Measurements from ENCODE around the gene TMTC1. TPM values are rescaled to one million over a fixed set of nuclear protein-coding genes. Genes with fewer than 3 reads are reported as not detected.
A peak's percentile ranks its signal among the peaks of the same experiment; 100 is the strongest.

TMTC1 gene
- polyA plus RNA-seq, 4 donors: 1.1 to 11.4 (median 1.1) TPM

- Histone ChIP-seq H3K4me1 (ENCODE audit: control insufficient read depth in 3 of 3, insufficient read depth in 2 of 3, low read depth in 1 of 3, low read length in 2 of 3) (peaks cover 0 to 2% (median 0%) of the 10 kb centered on the region in 3 donors), H3K9me3 (ENCODE audit: control insufficient read depth in 2 of 2, insufficient read depth in 1 of 2, low read depth in 1 of 2, low read length in 1 of 2) (no peaks in the 10 kb centered on the region), H3K27ac (ENCODE audit: low read depth in 1 of 3, low read length in 2 of 3) (no peak overlapping the region), H3K36me3 (ENCODE audit: control insufficient read depth in 3 of 3, insufficient read depth in 2 of 3, low read depth in 1 of 3, low read length in 3 of 3) (no peaks in the 10 kb centered on the region), H3K27me3 (ENCODE audit: control insufficient read depth in 3 of 3, insufficient read depth in 3 of 3, low read length in 3 of 3) (peaks cover 0 to 2% (median 0%) of the 10 kb centered on the region in 3 donors), H3K4me3 (ENCODE audit: low read depth in 1 of 3, low read length in 3 of 3) (no peak overlapping the region)
- FAIRE-seq (no peak), DNase-seq (no peak)
These were observed 280.5 kb downstream of the TMTC1 start for GRCh38 chr12:29503283-29503682.

DNA sequence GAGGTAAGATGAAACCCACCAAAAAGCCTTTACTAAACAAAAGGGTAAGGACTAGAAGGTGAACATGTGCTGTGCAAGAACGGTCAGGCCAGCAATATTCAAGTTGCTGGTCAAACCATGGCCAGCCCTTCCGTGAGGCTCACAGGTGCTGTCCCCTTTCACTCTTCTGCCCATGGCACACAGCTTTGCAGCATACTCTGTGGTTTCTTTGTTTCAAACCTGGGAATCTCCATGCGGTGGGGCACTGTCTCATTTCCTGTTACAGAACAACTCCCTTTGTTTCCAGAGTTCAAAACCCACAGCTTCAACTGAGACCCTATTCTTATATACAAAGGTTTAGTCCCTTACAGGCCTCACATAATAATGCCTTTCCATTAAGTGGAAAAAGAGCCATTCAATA is 284.5 kb downstream of the TMTC1 start:
- no peak for DNase-seq
- FAIRE-seq: no peak
- Histone ChIP-seq H3K4me3 (ENCODE audit: low read depth in 1 of 3, low read length in 3 of 3) (no peak overlapping the region), H3K27me3 (ENCODE audit: control insufficient read depth in 3 of 3, insufficient read depth in 3 of 3, low read length in 3 of 3) (peaks cover 0 to 2% (median 0%) of the 10 kb centered on the region in 3 donors), H3K9me3 (ENCODE audit: control insufficient read depth in 2 of 2, insufficient read depth in 1 of 2, low read depth in 1 of 2, low read length in 1 of 2) (no peaks in the 10 kb centered on the region), H3K36me3 (ENCODE audit: control insufficient read depth in 3 of 3, insufficient read depth in 2 of 3, low read depth in 1 of 3, low read length in 3 of 3) (no peaks in the 10 kb centered on the region), H3K4me1 (ENCODE audit: control insufficient read depth in 3 of 3, insufficient read depth in 2 of 3, low read depth in 1 of 3, low read length in 2 of 3) (no peaks in the 10 kb centered on the region), H3K27ac (ENCODE audit: low read depth in 1 of 3, low read length in 2 of 3) (no peak overlapping the region)
- WGBS, 3 donors: 86 to 88% (median 88%) methylated on average over 3 of the region's 3 CpGs

GRCh38 chr12:29497588-29497987 is 286.2 kb downstream of the TMTC1 start, which contains the start of gene OVCH1:
TSS of gene OVCH1 (minus strand) at chr12:29497686. CDS start at chr12:29497686, 0 bp downstream.
- Histone ChIP-seq H3K9me3 (ENCODE audit: control insufficient read depth in 2 of 2, insufficient read depth in 1 of 2, low read depth in 1 of 2, low read length in 1 of 2) (no peaks in the 10 kb centered on the region), H3K27me3 (ENCODE audit: control insufficient read depth in 3 of 3, insufficient read depth in 3 of 3, low read length in 3 of 3) (peaks cover 0 to 2% (median 0%) of the 10 kb centered on the region in 3 donors), H3K4me1 (ENCODE audit: control insufficient read depth in 3 of 3, insufficient read depth in 2 of 3, low read depth in 1 of 3, low read length in 2 of 3) (no peaks in the 10 kb centered on the region), H3K36me3 (ENCODE audit: control insufficient read depth in 3 of 3, insufficient read depth in 2 of 3, low read depth in 1 of 3, low read length in 3 of 3) (no peaks in the 10 kb centered on the region), H3K27ac (ENCODE audit: low read depth in 1 of 3, low read length in 2 of 3) (no peak within 1 kb of the TSS), H3K4me3 (ENCODE audit: low read depth in 1 of 3, low read length in 3 of 3) (no peak within 1 kb of the TSS)
- FAIRE-seq (no peak), DNase-seq (no peak)
- 92 to 96% (median 95%) methylated on average over 18 of the region's 18 CpGs for WGBS, 3 donors

DNA sequence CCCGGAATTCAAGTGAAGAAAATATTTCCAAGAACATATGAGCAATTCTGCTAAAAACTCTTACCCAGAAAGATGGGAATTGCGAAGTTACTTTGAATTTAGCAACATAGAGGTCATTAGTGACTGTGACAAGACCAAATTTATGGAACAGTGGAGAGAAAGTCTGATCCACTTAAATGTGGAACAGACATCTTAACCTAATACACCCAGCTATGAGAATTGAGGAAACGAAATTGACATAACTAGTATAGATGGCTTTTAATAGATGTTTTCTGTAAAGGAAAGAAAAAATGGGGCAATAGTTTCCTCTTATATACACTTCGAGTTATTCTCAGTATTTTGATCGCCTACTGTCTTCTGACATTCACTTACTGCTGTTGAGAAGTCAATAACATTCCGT is 290.9 kb downstream of the TMTC1 start:
- FAIRE-seq (no peak), DNase-seq (no peak)
- no peaks in the 10 kb centered on the region for H3K4me1 ChIP-seq (ENCODE audit: control insufficient read depth in 3 of 3, insufficient read depth in 2 of 3, low read depth in 1 of 3, low read length in 2 of 3)
- H3K27me3 ChIP-seq (ENCODE audit: control insufficient read depth in 3 of 3, insufficient read depth in 3 of 3, low read length in 3 of 3): no peaks in the 10 kb centered on the region
- no peaks in the 10 kb centered on the region for H3K9me3 ChIP-seq (ENCODE audit: control insufficient read depth in 2 of 2, insufficient read depth in 1 of 2, low read depth in 1 of 2, low read length in 1 of 2)
- no peak overlapping the region for H3K27ac ChIP-seq (ENCODE audit: low read depth in 1 of 3, low read length in 2 of 3)
- H3K4me3 ChIP-seq (ENCODE audit: low read depth in 1 of 3, low read length in 3 of 3): no peak overlapping the region
- WGBS, 3 donors: 82 to 91% (median 83%) methylated on average over 6 of the region's 6 CpGs
- H3K36me3 ChIP-seq (ENCODE audit: control insufficient read depth in 3 of 3, insufficient read depth in 2 of 3, low read depth in 1 of 3, low read length in 3 of 3): no peaks in the 10 kb centered on the region

DNA sequence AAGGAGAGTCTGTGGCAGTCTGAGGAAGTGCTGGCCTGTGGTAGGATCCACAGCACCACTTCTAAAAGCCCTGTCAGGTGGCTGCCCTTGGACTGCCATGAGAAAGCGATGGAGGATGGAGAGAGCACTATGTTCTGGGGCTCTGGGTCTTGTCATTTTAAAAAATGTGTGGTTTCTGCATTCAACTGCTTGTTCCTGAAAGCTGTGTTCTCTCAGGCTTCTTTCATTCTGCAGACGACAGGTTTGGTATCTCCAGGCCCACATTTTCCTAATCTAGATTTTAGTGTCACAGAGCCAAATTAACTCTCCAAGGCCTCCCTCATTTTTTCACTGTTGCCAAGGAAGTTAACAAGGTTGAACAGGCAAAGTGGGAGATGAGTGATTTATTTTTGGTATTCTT is 296.8 kb downstream of the TMTC1 start:
- Histone ChIP-seq H3K4me3 (ENCODE audit: low read depth in 1 of 3, low read length in 3 of 3) (no peak overlapping the region), H3K27ac (ENCODE audit: low read depth in 1 of 3, low read length in 2 of 3) (no peak overlapping the region), H3K4me1 (ENCODE audit: control insufficient read depth in 3 of 3, insufficient read depth in 2 of 3, low read depth in 1 of 3, low read length in 2 of 3) (no peaks in the 10 kb centered on the region), H3K27me3 (ENCODE audit: control insufficient read depth in 3 of 3, insufficient read depth in 3 of 3, low read length in 3 of 3) (no peaks in the 10 kb centered on the region), H3K9me3 (ENCODE audit: control insufficient read depth in 2 of 2, insufficient read depth in 1 of 2, low read depth in 1 of 2, low read length in 1 of 2) (no peaks in the 10 kb centered on the region), H3K36me3 (ENCODE audit: control insufficient read depth in 3 of 3, insufficient read depth in 2 of 3, low read depth in 1 of 3, low read length in 3 of 3) (no peaks in the 10 kb centered on the region)
- WGBS, 3 donors: 65 to 75% (median 72%) methylated on average over 2 of the region's 2 CpGs
- FAIRE-seq (no peak), DNase-seq (no peak)

- H3K9me3 ChIP-seq (ENCODE audit: control insufficient read depth in 2 of 2, insufficient read depth in 1 of 2, low read depth in 1 of 2, low read length in 1 of 2): no peaks in the 10 kb centered on the region
- no peaks in the 10 kb centered on the region for H3K4me1 ChIP-seq (ENCODE audit: control insufficient read depth in 3 of 3, insufficient read depth in 2 of 3, low read depth in 1 of 3, low read length in 2 of 3)
- no peak overlapping the region for H3K4me3 ChIP-seq (ENCODE audit: low read depth in 1 of 3, low read length in 3 of 3)
- FAIRE-seq: no peak
- H3K27ac ChIP-seq (ENCODE audit: low read depth in 1 of 3, low read length in 2 of 3): no peak overlapping the region
- no peaks in the 10 kb centered on the region for H3K27me3 ChIP-seq (ENCODE audit: control insufficient read depth in 3 of 3, insufficient read depth in 3 of 3, low read length in 3 of 3)
- no peaks in the 10 kb centered on the region for H3K36me3 ChIP-seq (ENCODE audit: control insufficient read depth in 3 of 3, insufficient read depth in 2 of 3, low read depth in 1 of 3, low read length in 3 of 3)
- no peak for DNase-seq
- 71 to 78% (median 74%) methylated on average over 4 of the region's 4 CpGs for WGBS, 3 donors
These were observed 320.5 kb downstream of the TMTC1 start for GRCh38 chr12:29463198-29463597.

DNA sequence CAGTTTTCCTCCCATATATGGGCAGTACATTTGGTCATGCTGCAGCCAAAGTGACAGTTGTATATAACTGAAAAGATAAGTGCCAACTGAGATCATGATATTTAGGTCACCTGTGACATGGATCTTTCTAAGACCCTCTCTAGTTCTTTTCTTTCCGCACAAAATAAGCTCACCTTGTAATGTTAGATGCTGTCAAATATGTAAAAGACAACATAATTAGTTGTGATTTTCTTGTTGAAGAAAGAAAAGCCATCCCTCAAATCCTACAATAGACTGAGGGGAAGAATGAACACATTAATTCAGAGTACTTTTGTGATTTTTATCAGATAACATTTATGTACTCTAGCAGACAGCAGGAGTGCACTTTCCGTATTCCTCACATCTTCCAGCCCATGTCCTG is 323.7 kb downstream of the TMTC1 start:
- 85 to 91% (median 88%) methylated on average over 2 of the region's 2 CpGs for WGBS, 3 donors
- Histone ChIP-seq H3K4me1 (ENCODE audit: control insufficient read depth in 3 of 3, insufficient read depth in 2 of 3, low read depth in 1 of 3, low read length in 2 of 3) (no peaks in the 10 kb centered on the region), H3K27ac (ENCODE audit: low read depth in 1 of 3, low read length in 2 of 3) (no peak overlapping the region), H3K9me3 (ENCODE audit: control insufficient read depth in 2 of 2, insufficient read depth in 1 of 2, low read depth in 1 of 2, low read length in 1 of 2) (no peaks in the 10 kb centered on the region), H3K4me3 (ENCODE audit: low read depth in 1 of 3, low read length in 3 of 3) (no peak overlapping the region), H3K27me3 (ENCODE audit: control insufficient read depth in 3 of 3, insufficient read depth in 3 of 3, low read length in 3 of 3) (no peaks in the 10 kb centered on the region), H3K36me3 (ENCODE audit: control insufficient read depth in 3 of 3, insufficient read depth in 2 of 3, low read depth in 1 of 3, low read length in 3 of 3) (no peaks in the 10 kb centered on the region)
- DNase-seq: no peak
- no peak for FAIRE-seq

DNA sequence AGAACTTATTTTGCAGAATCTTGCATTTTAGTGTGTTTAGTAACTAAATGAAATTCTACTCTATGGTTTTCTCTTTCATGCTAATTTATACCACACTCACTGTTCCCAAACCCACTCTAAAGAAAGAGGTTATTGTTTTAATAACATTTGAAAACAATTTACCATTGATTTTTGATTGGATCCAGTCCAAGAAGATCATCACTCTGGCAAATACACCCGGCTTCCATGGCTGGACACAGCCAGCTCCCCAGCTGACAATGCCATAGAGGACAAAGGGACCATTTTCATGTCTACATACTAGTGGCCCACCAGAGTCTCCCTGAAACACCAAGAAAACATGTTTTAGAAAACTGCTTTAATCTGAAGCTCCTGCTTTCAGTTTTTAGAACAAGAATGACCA is 328.7 kb downstream of the TMTC1 start:
- no peak for FAIRE-seq
- Histone ChIP-seq H3K9me3 (ENCODE audit: control insufficient read depth in 2 of 2, insufficient read depth in 1 of 2, low read depth in 1 of 2, low read length in 1 of 2) (no peaks in the 10 kb centered on the region), H3K4me3 (ENCODE audit: low read depth in 1 of 3, low read length in 3 of 3) (no peak overlapping the region), H3K27me3 (ENCODE audit: control insufficient read depth in 3 of 3, insufficient read depth in 3 of 3, low read length in 3 of 3) (no peaks in the 10 kb centered on the region), H3K27ac (ENCODE audit: low read depth in 1 of 3, low read length in 2 of 3) (no peak overlapping the region), H3K4me1 (ENCODE audit: control insufficient read depth in 3 of 3, insufficient read depth in 2 of 3, low read depth in 1 of 3, low read length in 2 of 3) (no peaks in the 10 kb centered on the region), H3K36me3 (ENCODE audit: control insufficient read depth in 3 of 3, insufficient read depth in 2 of 3, low read depth in 1 of 3, low read length in 3 of 3) (no peaks in the 10 kb centered on the region)
- WGBS, 3 donors: 13 to 58% (median 21%) methylated on average over 1 of the region's 1 CpG
- no peak for DNase-seq

GRCh38 chr12:29451888-29452287 is 331.9 kb downstream of the TMTC1 start:
- Histone ChIP-seq H3K4me3 (ENCODE audit: low read depth in 1 of 3, low read length in 3 of 3) (no peak overlapping the region), H3K4me1 (ENCODE audit: control insufficient read depth in 3 of 3, insufficient read depth in 2 of 3, low read depth in 1 of 3, low read length in 2 of 3) (no peaks in the 10 kb centered on the region), H3K9me3 (ENCODE audit: control insufficient read depth in 2 of 2, insufficient read depth in 1 of 2, low read depth in 1 of 2, low read length in 1 of 2) (no peaks in the 10 kb centered on the region), H3K27me3 (ENCODE audit: control insufficient read depth in 3 of 3, insufficient read depth in 3 of 3, low read length in 3 of 3) (no peaks in the 10 kb centered on the region), H3K27ac (ENCODE audit: low read depth in 1 of 3, low read length in 2 of 3) (no peak overlapping the region), H3K36me3 (ENCODE audit: control insufficient read depth in 3 of 3, insufficient read depth in 2 of 3, low read depth in 1 of 3, low read length in 3 of 3) (no peaks in the 10 kb centered on the region)
- DNase-seq (peak in 1 of 2 donors; percentile 14), FAIRE-seq (no peak)
- WGBS, 3 donors: 70 to 91% (median 89%) methylated on average over 2 of the region's 2 CpGs

All from small intestine (tissue), 7 donors.